NCI-H2171 treated with DMSO at 0.1 percent for 48 hours (cell line): ENCODE measurements around the gene MPST.

ENCODE experiments used
- DNase-seq: peaks from one replicate; lab custom pipeline; 2025; lab: John Stamatoyannopoulos, UW

Gene MPST

GRCh38 chr22:37045958-37046357 is 26.4 kb downstream of the MPST start:
- DNase-seq: no peak

GRCh38 chr22:37046589-37046988 is 27.0 kb downstream of the MPST start:
- DNase-seq: no peak

- DNase-seq: peak; percentile 99
Observed at GRCh38 chr22:37047006-37047405, 27.5 kb downstream of the MPST start.

DNA sequence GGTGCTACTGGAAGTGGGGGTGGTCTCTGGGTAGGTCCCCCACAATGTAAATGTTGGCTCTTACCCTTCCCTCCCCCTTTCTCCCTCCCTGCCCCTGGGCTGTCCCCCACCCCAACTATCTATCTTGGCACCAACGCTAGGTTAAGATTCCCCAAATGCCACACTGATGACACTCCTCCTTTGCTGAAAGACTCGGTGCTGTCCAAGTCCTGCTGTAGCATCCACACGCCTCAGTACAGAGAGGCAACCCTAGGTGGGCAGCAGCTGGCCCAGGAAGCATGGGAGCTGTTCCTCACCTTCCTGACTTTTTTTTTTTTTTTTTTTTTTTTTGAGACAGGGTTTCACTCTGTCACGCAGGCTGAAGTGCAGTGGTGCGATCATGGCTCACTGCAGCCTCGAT is 28.6 kb downstream of the MPST start:
- DNase-seq: no peak

- no peak for DNase-seq
Observed at GRCh38 chr22:37049224-37049623, 29.7 kb downstream of the MPST start.

DNA sequence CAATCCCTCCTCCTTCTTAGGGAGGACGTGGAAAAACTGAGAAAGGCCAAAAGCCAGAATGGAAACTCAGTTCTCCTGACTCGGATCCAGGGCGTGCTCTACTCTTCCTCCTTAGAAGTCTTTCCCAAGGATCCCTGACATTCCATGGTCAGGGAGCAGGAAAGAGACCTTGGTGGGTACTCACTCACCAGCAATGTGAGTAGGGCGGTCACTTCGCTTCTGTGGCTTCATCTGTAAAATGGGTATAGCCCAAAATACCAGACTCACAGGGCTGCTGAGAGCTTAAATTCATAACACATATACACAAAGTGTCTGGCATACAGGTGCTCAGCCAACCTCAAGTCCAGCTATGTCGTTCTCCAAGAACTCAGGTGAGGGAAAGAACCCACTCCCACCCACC is 31.4 kb downstream of the MPST start:
- DNase-seq: no peak

- peak; percentile 49 for DNase-seq
Observed at GRCh38 chr22:37051391-37052385, 32.1 kb downstream of the MPST start, which contains the start of gene KCTD17. TSS of gene KCTD17 (plus strand) at chr22:37051742. CDS start at chr22:37051761, 19 bp downstream.

GRCh38 chr22:37052386-37053309 is 33.1 kb downstream of the MPST start:
- no peak for DNase-seq

- DNase-seq: no peak
Observed at GRCh38 chr22:37053310-37054055, 33.9 kb downstream of the MPST start.

DNA sequence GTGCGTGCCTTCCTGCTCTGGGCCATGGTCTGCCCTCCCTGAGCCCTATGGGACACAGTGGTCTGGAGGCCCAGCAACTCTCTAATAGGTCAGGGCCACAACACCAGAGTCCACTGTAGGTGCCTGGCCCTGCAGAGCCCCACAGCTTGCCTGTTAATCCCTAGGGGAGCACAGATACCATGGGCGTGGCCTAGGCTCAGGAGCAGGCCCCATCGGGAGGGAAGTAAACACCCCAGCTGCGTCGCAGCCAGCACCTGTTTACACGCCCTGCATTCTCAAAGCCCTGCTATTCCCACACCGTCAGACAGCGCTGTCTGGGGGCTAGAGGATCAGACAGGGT is 34.5 kb downstream of the MPST start:
- peak; percentile 87 for DNase-seq

DNA sequence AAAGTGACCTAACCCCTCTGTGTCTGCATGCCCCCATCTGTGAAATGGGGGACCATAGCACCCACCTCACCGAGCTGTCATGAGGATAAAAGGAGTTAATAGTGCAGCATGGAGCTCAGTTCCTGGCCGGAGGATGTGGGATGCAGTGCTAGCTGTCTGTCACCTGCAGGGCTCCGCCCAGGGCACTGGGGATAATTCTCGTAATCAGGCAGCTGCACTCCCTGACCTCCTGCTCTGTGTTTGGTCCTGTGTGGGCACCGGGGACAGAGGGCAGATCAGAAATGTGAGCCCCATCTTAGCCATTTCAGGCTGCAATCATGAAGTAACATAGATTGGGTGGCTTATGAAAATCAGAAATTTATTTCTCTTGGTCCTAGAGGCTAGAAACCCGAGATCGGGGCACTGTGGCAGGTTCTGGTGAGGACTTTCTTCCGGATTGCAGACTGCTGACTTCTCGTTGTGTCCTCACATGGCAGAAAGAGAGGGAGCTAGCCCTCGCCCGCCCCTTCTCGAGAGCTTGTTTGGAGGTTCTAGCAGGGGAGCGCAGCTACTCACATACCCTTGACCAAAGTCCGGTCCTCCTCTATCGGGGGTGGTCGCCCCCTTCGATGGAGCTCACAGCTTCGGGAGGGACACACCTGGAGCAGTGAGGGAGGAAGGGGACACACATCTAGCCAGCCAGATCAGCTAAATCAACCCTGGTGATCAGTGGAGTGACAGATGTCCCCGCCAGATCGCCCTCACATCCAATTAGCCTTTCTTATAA is 35.2 kb downstream of the MPST start:
- no peak for DNase-seq

- DNase-seq: no peak
Observed at GRCh38 chr22:37056246-37056645, 36.7 kb downstream of the MPST start.

DNA sequence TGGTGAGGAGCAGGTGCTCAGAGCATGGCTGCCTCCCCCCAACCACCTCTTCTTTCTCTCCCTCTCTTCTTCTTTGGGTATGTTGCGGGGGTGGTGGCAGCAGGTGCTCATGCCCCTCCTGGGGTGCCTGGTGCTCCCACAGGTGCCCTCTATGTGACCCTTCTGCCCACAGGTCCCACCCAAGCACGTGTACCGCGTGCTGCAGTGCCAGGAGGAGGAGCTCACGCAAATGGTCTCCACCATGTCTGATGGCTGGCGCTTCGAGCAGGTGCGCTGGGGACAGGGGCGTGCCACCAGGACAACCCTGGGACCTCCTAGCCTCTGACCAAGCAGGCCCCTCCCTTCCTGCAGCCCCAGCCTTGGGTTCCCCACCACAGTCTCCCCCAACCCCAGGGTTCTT is 37.7 kb downstream of the MPST start:
- no peak for DNase-seq

GRCh38 chr22:37057796-37058510 is 38.4 kb downstream of the MPST start:
- no peak for DNase-seq

DNA sequence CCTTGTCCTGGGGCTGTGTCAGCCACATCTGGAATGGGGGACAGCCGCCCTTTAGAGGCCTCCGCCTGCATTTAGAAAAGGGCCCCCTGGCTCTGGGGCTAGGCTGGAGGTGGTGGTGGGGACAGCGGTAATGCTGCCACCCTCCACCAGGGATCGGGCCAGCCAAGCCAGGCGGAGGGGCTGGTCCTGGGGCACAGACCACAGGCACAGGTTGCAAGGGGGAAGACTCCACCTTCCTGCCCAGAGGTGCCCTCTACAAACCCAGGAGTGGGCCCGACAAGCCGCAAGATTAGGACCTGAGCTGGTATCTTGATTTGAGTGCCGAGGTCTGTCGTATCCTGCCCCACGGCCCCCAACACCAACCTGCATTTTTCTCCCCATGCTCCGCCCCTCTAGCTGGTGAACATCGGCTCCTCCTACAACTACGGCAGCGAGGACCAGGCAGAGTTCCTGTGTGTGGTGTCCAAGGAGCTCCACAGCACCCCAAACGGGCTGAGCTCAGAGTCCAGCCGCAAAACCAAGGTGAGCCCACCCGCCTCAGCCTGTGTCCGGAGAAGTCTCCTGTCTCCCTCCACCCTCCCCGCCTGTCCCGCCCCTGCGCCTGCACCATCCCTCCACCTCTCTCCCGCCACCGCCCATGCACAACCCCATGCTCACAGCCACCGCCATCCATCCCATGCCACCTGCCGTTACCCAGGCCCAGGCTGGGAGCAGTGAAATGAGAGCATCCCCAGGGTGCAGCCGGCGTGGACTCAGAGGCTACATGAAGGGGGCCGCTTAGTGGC is 39.6 kb downstream of the MPST start:
- DNase-seq: no peak

GRCh38 chr22:37059876-37060449 is 40.4 kb downstream of the MPST start:
- DNase-seq: no peak

DNA sequence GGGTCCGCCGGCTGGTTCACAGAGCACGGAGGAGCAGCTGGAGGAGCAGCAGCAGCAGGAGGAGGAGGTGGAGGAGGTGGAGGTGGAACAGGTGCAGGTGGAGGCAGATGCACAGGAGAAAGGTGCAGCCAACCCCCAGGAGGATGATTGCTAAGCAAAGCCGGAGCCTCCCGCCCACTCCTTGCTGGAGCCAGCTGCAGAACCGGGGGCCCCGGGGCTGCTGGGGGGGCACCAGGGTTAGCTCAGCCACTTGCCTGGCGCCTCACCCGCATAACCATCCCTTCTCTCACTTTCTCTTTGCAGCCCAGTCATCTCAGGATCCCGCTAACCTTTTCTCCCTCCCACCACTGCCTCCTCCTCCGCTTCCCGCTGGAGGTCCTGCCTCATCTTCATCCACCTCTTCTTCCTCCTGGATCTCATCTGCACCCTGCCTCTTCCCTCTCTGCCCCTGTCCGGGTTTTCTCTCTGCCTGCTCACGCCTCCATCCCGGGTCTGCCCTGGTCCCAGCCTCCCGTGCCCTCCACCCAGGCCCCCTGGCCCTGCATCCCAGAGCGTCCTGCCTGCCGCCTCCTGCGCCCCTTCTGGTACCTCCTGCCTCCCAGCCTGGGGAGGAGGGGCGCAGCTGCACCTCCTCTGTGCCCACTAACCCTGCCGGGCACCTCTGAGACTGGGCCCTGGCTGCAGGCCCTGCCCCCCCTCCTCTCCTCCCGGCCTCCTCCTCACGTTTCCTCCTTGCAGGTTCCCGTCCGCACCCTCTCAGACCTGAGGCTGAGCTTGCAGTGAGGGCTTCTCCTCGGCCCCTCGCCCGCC is 41.5 kb downstream of the MPST start:
- DNase-seq: peak; percentile 90

- DNase-seq: no peak
Observed at GRCh38 chr22:37061611-37062375, 42.3 kb downstream of the MPST start.
